ENCODE measurements around the gene CIRBP.
"Not testable (repeated sequence)": the region's sequence is repeated elsewhere in the genome, so short reads cannot be mapped to it uniquely, and the experiment has no call there.

Gene CIRBP

DNA sequence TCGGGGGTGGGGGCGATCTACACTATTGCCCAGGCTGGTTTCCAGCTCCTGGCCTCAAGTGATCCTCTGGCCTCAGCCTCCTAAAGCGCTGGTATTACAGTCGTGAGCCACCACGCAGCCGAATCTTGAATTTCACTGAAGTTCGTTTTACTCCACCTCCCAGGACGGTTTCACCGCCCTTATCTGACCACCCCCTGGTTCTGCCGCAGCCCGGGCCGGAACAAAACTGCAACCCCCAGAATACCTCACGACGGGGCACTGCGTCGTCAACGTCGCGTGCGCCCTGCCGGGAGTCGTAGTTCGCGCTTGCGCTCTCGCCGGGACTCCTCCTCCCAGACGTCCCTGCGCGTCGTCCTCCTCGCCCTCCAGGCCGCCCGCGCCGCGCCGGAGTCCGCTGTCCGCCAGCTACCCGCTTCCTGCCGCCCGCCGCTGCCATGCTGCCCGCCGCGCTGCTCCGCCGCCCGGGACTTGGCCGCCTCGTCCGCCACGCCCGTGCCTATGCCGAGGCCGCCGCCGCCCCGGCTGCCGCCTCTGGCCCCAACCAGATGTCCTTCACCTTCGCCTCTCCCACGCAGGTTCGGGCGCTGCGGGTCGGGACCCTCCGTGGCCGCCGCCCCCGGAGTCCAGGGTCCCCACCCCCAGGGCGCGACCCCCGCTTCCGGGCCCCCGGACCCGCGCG is 27.6 kb upstream of the CIRBP start, which contains the start of gene ATP5F1D:
TSS of gene ATP5F1D (plus strand) at position 335 of the 679 bp plus-strand sequence. CDS start at position 435, 100 bp downstream.
- TF ChIP-seq, protein P1, sequence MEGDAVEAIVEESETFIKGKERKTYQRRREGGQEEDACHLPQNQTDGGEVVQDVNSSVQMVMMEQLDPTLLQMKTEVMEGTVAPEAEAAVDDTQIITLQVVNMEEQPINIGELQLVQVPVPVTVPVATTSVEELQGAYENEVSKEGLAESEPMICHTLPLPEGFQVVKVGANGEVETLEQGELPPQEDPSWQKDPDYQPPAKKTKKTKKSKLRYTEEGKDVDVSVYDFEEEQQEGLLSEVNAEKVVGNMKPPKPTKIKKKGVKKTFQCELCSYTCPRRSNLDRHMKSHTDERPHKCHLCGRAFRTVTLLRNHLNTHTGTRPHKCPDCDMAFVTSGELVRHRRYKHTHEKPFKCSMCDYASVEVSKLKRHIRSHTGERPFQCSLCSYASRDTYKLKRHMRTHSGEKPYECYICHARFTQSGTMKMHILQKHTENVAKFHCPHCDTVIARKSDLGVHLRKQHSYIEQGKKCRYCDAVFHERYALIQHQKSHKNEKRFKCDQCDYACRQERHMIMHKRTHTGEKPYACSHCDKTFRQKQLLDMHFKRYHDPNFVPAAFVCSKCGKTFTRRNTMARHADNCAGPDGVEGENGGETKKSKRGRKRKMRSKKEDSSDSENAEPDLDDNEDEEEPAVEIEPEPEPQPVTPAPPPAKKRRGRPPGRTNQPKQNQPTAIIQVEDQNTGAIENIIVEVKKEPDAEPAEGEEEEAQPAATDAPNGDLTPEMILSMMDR (IDR thresholded peaks at IDR 0.05; ENCODE audit: insufficient read depth, low read length, missing control alignments) = no peak
- POLR2A ChIA-PET = interaction anchor here (0.6 to 1.8 kb wide), 5 partner anchors 12 to 249 kb away, joined by 3 to 13 read pairs (median 5); partner anchors contain the start of genes CIRBP and REEP6
- no peak for DNase-seq (ENCODE audit: low read depth, low spot score)
- peak within 1 kb of the TSS; percentile 72 for H3K4me3 ChIP-seq (ENCODE audit: low read depth, low read length)
- CTCF ChIA-PET = interaction anchor here (0.6 to 9.7 kb wide), 29 partner anchors 11 to 500 kb away, joined by 3 to 626 read pairs (median 4); partner anchors contain the start of gene CIRBP

DNA sequence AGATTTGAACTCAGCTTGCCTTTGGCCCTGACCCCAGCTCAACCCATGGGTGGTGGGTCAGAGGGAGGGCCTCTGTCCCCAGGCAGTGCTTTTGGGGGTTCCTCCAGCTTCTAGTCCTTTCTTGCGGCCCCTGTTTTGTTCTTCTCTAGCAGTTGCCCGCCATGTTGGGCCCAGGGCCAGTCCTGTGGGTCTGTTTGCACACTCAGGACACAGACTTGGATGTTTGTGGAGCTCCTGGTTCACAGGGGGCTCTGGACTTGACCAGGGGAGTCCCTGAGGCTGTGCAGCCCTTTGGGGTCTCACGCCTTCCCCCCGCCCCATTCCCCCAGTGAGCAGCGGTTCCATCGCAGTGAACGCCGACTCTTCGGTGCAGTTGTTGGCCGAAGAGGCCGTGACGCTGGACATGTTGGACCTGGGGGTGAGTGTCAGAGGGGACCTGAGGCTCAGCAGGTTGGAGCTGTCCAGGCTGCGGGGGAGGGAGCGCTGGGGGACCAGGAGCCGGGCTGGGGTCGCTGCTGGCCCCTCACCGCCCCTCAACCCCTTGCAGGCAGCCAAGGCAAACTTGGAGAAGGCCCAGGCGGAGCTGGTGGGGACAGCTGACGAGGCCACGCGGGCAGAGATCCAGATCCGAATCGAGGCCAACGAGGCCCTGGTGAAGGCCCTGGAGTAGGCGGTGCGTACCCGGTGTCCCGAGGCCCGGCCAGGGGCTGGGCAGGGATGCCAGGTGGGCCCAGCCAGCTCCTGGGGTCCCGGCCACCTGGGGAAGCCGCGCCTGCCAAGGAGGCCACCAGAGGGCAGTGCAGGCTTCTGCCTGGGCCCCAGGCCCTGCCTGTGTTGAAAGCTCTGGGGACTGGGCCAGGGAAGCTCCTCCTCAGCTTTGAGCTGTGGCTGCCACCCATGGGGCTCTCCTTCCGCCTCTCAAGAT is 25.1 kb upstream of the CIRBP start:
- TF ChIP-seq, protein P1 (IDR thresholded peaks at IDR 0.05; ENCODE audit: insufficient read depth, low read length, missing control alignments) = peak; percentile 96
- DNase-seq (ENCODE audit: low read depth, low spot score) = no peak
- H3K4me3 ChIP-seq (ENCODE audit: low read depth, low read length) = no peak overlapping the region
- POLR2A ChIA-PET = interaction anchor here (0.6 to 3.0 kb wide), 12 partner anchors 9 to 228 kb away, joined by 3 to 96 read pairs (median 6); partner anchors contain the start of genes CIRBP and FAM174C
- CTCF ChIA-PET = interaction anchor here (0.6 to 9.7 kb wide), 49 partner anchors 8 to 320 kb away, joined by 3 to 626 read pairs (median 4); partner anchors contain the start of genes CIRBP, CNN2, FAM174C and NDUFS7

DNA sequence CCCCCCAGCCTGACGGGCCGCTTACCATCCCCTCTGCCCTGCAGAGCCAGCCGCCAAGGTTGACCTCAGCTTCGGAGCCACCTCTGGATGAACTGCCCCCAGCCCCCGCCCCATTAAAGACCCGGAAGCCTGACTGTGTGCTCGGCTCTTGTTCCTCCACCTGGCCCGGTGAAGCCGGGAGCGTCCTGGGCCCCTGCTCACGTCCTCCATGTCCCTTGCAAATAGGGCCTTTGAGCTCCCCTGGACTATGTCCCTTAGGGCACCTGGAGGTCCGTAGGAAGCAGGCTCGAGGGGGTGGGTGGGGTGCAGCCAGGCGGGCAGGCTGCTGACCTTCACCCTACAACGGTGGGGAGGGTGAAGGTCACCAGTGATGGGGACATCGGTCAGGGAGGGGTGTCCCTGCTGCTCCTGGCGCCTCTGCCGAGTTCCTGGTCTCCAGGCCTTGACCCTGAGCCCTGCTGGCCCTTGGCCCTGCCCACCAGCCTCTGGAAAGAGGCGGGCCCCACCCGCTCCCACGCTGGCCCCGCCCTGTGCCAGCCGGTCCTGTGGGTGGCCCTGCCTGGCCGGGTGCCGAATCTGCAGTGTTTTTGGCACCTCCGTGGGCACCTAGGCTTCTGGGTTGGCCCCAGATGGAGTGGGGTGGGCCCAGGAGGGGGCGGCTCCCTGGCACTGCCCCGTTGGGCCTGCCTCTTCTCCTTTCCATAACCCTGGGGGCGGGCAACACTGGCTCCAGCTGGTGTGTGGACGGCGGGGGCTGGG is 24.3 kb upstream of the CIRBP start:
- ChIA-PET POLR2A (interaction anchor here (0.6 to 3.0 kb wide), 13 partner anchors 8 to 228 kb away, joined by 3 to 96 read pairs (median 6); partner anchors contain the start of genes CIRBP and FAM174C), CTCF (interaction anchor here (0.6 to 9.7 kb wide), 41 partner anchors 8 to 321 kb away, joined by 3 to 626 read pairs (median 5); partner anchors contain the start of genes CIRBP, CNN2, FAM174C and NDUFS7)
- TF ChIP-seq, protein P1 (IDR thresholded peaks at IDR 0.05; ENCODE audit: insufficient read depth, low read length, missing control alignments) = no peak
- DNase-seq (ENCODE audit: low read depth, low spot score) = no peak
- H3K4me3 ChIP-seq (ENCODE audit: low read depth, low read length) = no peak overlapping the region; the same call in 1 of the 2 replicates

DNA sequence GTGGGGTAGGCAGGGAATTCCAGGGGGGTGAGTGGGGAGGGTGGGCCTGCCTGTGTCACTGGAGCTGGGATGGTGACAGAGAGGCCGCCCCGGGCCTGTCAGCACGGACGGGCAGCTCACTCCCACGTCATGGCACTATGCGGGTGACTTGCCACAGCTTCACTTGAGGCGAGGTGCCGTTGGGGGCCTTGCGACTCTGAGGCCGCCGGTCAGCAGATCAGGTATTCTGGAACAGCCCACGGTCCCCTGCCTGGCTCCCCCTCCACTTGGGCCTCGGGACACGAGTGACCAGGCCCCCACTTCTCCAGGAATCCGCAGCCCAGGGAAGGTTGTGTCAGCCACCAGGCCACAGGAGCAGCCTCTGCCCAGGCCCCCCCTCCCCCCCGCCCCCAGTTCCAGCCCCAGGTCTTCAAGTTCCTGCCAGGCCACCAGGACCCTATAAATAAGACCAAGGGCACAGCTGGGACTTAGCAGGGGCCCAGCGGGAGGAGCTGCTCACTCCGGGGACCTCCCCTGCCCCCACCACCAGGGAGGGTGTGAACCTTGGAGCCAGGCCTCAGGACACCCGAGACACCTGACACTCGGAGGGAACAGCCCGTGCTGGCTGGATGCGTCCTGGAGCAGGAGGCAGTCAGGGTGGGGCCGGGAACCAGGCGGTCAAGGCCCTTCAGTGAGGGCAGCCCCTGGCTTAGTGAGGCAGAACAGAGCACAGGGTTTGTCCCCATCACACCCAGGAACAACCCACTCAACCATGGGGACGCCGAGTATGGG is 23.5 kb upstream of the CIRBP start:
- H3K4me3 ChIP-seq (ENCODE audit: low read depth, low read length) = no peak overlapping the region
- no peak for DNase-seq (ENCODE audit: low read depth, low spot score)
- ChIA-PET POLR2A (interaction anchor here (1.1 to 3.0 kb wide), 5 partner anchors 19 to 24 kb away, joined by 4 to 96 read pairs (median 15); partner anchors contain the start of gene CIRBP), CTCF (interaction anchor here (1.5 to 9.7 kb wide), 3 partner anchors 19 to 137 kb away, joined by 5 to 626 read pairs (median 46); partner anchors contain the start of genes CIRBP and NDUFS7)
- TF ChIP-seq, protein P1 (IDR thresholded peaks at IDR 0.05; ENCODE audit: insufficient read depth, low read length, missing control alignments) = no peak

DNA sequence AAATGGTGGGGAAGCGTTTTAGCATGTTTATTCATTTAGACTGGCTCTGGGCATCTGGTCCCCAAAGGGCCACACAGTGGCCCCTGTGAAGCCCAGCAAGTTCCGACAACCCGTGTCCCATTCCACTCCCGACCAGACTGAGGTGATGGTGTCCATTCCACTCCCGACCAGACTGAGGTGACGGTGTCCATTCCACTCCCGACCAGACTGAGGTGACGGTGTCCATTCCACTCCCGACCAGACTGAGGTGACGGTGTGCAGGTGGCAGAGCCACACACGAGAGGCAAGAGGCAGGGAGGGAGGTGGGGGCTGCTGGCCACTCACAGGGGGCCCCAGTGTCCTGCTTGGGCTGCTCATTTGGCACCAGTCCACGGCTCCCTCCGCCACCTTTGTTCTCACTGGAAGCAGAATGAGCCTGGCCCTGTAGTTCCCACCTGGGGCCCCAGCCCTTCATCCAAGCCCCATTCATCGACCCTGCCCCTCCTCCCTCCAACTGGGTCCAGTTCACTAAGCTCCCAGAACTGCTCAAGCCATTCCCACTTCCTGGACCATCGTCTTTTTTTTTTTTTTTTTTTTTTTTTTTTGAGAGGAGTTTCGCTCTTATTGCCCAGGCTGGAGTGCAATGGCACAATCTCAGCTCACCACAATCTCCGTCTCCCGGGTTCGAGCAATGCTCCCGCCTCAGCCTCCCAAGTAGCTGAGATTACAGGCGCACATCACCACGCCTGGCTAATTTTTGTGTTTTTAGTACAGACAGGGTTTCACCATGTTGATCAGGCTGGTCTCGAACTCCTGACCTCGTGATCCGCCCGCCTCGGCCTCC is 22.7 kb upstream of the CIRBP start:
- H3K4me3 ChIP-seq (ENCODE audit: low read depth, low read length) = not testable (repeated sequence)

More for the DNA sequence above, 22.7 kb upstream of the CIRBP start:
- DNase-seq (ENCODE audit: low read depth, low spot score) = not testable (repeated sequence)
- ChIA-PET POLR2A (interaction anchor here (1.1 to 1.3 kb wide), 3 partner anchors 18 to 23 kb away, joined by 4 to 15 read pairs (median 5); partner anchors contain the start of gene CIRBP), CTCF (interaction anchor here (9.7 kb wide), 1 partner anchor 18 kb away, joined by 626 read pairs; the partner anchor contains the start of gene CIRBP)
